ENCODE measurements around the gene DKC1. TPM values are rescaled to one million over a fixed set of nuclear protein-coding genes. Genes with fewer than 3 reads are reported as not detected.
"Not testable (repeated sequence)": the region's sequence is repeated elsewhere in the genome, so short reads cannot be mapped to it uniquely, and the experiment has no call there.

Gene DKC1
- total RNA-seq, 1 donor from 2014 or later = 32.2 TPM

- no peak for DNase-seq
Measured at GRCh38 chrX:154819771-154820341, 57.2 kb downstream of the DKC1 start.

- DNase-seq = no peak
Measured at GRCh38 chrX:154821523-154821922, 58.9 kb downstream of the DKC1 start.

GRCh38 chrX:154822029-154822428, 59.4 kb downstream of the DKC1 start:
- no peak for DNase-seq

GRCh38 chrX:154824638-154825037, 62.0 kb downstream of the DKC1 start:
- no peak for DNase-seq

GRCh38 chrX:154825586-154825985, 62.9 kb downstream of the DKC1 start:
- DNase-seq = not testable (repeated sequence)

Small RNA genes lying within 50 kb of the gene (small RNA-seq; reads per million reads assigned to genes)
- gene SNORA36A (ENCODE audit: low replicate concordance) = not detected

Other genes with a start within 250 kb of the DKC1 start
- 20.6 TPM for gene FAM3A, start 246.6 kb upstream of the DKC1 start, total RNA-seq
- 15.0 TPM for gene G6PD, start 216.0 kb upstream of the DKC1 start, total RNA-seq
- 14.0 TPM for gene IKBKG, start 215.2 kb upstream of the DKC1 start, total RNA-seq
- not detected for gene CTAG1A, start 177.7 kb upstream of the DKC1 start, total RNA-seq
- gene CTAG1B, start 143.6 kb upstream of the DKC1 start, total RNA-seq = not detected
- gene CTAG2, start 109.3 kb upstream of the DKC1 start, total RNA-seq = not detected
- 9.0 TPM for gene GAB3, start 11.8 kb upstream of the DKC1 start, total RNA-seq
- 21.2 TPM for gene MPP1, start 42.6 kb downstream of the DKC1 start, total RNA-seq
- gene SMIM9, start 71.8 kb downstream of the DKC1 start, total RNA-seq = not detected
- gene F8A1, start 123.5 kb downstream of the DKC1 start, total RNA-seq = 2.6 TPM